ENCODE results near the gene LNPEP.

Gene LNPEP

GRCh38 chr5:96942911-96943310 lies 7.0 kb downstream of the LNPEP start:
- DNase-seq, result no peak
- in situ Hi-C loops (cut with HindIII; ENCODE audit: low pct_ligation_motif_present, low sequenced_read_pairs), result no loop called here
- no peak for TF ChIP-seq CTCF (IDR thresholded peaks at IDR 0.05; ENCODE audit: low read depth, low read length, missing control alignments)

GRCh38 chr5:96943799-96944198 lies 7.9 kb downstream of the LNPEP start:
- DNase-seq, result no peak
- H3K36me3 ChIP-seq (replicated peaks), result no peaks in the 10 kb centered on the region
- in situ Hi-C loops (cut with HindIII; ENCODE audit: low pct_ligation_motif_present, low sequenced_read_pairs), result no loop called here
- no peak overlapping the region for H3K27ac ChIP-seq
- H3K27me3 ChIP-seq (replicated peaks), result no peaks in the 10 kb centered on the region
- TF ChIP-seq CTCF (IDR thresholded peaks at IDR 0.05; ENCODE audit: low read depth, low read length, missing control alignments), result no peak
- no peak overlapping the region for H3K4me3 ChIP-seq (ENCODE audit: low read depth, low read length)

More at GRCh38 chr5:96942911-96943310, 7.0 kb downstream of the LNPEP start:
- no peak overlapping the region for H3K4me3 ChIP-seq (ENCODE audit: low read depth, low read length)
- no peaks in the 10 kb centered on the region for H3K27me3 ChIP-seq (replicated peaks)
- H3K36me3 ChIP-seq (replicated peaks), result no peaks in the 10 kb centered on the region
- H3K27ac ChIP-seq, result no peak overlapping the region

GRCh38 chr5:96945144-96945897 lies 9.4 kb downstream of the LNPEP start:
- Histone ChIP-seq H3K27ac (no peak overlapping the region), H3K4me3 (ENCODE audit: low read depth, low read length) (no peak overlapping the region), H3K27me3 (replicated peaks) (no peaks in the 10 kb centered on the region), H3K36me3 (replicated peaks) (no peaks in the 10 kb centered on the region)
- in situ Hi-C loops (cut with HindIII; ENCODE audit: low pct_ligation_motif_present, low sequenced_read_pairs), result no loop called here
- no peak for DNase-seq
- no peak for TF ChIP-seq CTCF (IDR thresholded peaks at IDR 0.05; ENCODE audit: low read depth, low read length, missing control alignments)

- in situ Hi-C loops (cut with HindIII; ENCODE audit: low pct_ligation_motif_present, low sequenced_read_pairs), result no loop called here
- DNase-seq, result no peak
Measured at GRCh38 chr5:96946381-96946780, 10.5 kb downstream of the LNPEP start.

GRCh38 chr5:96952118-96952750 lies 16.4 kb downstream of the LNPEP start:
- in situ Hi-C loops (cut with HindIII; ENCODE audit: low pct_ligation_motif_present, low sequenced_read_pairs), result no loop called here
- Histone ChIP-seq H3K36me3 (replicated peaks) (no peaks in the 10 kb centered on the region), H3K4me3 (ENCODE audit: low read depth, low read length) (no peak overlapping the region)

More at GRCh38 chr5:96946381-96946780, 10.5 kb downstream of the LNPEP start:
- Histone ChIP-seq H3K27ac (no peak overlapping the region), H3K36me3 (replicated peaks) (no peaks in the 10 kb centered on the region), H3K27me3 (replicated peaks) (no peaks in the 10 kb centered on the region), H3K4me3 (ENCODE audit: low read depth, low read length) (no peak overlapping the region)
- TF ChIP-seq CTCF (IDR thresholded peaks at IDR 0.05; ENCODE audit: low read depth, low read length, missing control alignments), result no peak

More at GRCh38 chr5:96952118-96952750, 16.4 kb downstream of the LNPEP start:
- no peak for DNase-seq
- no peaks in the 10 kb centered on the region for H3K27me3 ChIP-seq (replicated peaks)
- H3K27ac ChIP-seq, result no peak overlapping the region
- TF ChIP-seq CTCF (IDR thresholded peaks at IDR 0.05; ENCODE audit: low read depth, low read length, missing control alignments), result no peak
